SH-SY5Y (cell line): ENCODE data around the gene FAM177B.

Experiments
- GATA2 ChIP-seq: IDR thresholded peaks from 2 replicates; pipeline ENCODE4 v1.6.1; 2011; ENCODE audit warnings: mild to moderate bottlenecking, low read depth, low read length
- GATA3 ChIP-seq: IDR thresholded peaks from 2 replicates; pipeline ENCODE4 v1.6.1; 2011; ENCODE audit warnings: low read depth, mild to moderate bottlenecking, low read length, moderate library complexity

DNA sequence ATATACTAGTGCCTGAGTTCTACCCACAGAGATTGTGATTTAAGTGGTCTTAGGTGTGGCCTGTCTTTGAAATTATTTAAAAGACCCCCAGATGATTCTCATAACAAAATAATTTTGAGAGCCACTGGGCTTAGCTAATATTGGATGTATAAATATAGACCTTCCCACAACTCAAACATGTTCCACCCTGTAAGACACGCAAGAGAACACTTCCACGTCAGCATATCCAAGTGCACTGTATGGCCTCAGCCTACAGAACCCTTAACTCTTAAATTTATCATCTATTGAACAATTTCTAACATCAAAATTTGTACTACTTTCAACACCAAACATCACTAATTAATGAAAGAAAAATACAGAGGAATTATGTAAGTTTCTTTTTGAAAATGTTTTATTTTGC, 2.5 kb downstream of the FAM177B start:
- no peak for TF ChIP-seq GATA2
- no peak for TF ChIP-seq GATA3
